ENCODE results near the gene CSTF3.
A peak's percentile ranks its signal among the peaks of the same experiment; 100 is the strongest.
"Not testable (repeated sequence)": the region's sequence is repeated elsewhere in the genome, so short reads cannot be mapped to it uniquely, and the experiment has no call there.

The CSTF3 gene

DNA sequence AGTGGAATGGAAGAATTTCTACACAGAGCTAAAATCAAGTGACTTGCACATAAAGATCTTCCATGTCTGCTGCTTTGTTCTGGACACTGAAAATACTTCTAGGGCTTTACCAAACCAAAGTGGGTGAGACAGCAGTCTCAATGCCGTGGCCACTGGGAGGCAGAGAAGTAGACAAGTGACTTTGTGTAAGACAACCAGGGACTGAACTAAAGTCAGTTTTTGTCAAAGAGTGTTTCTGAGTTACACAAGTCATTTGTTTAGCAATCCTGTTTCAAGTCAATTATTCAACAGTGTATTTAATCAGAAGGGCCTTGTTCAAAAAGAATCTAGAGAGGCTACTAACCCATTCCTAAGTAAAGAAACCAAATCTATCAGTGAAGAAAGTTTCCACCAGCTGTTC is 75.3 kb downstream of the CSTF3 start:
- DNase-seq (ENCODE audit: low read depth in 3 of 3), result no peak

DNA sequence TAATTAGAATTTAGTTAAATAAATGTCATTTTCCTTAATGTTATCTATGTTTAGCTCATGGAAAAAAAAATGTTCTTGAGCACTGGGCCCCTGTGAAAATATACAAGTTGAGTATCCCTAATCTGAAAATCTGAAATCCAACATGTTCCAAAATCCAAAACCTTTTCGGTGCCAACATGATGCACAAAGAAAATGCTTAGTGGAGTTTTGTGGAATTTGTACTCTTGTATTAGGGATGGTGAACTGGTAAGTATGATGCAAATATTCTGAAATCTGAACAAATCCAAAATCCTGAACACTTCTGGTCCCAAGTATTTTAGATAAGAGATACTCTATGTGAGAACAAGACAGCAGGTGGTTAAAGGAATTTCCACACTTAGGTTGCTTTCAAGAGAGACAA is 77.4 kb downstream of the CSTF3 start:
- DNase-seq (ENCODE audit: low read depth in 3 of 3), result no peak

GRCh38 chr11:33072465-33072864 is 88.8 kb downstream of the CSTF3 start:
- DNase-seq (ENCODE audit: low read depth in 3 of 3), result no peak

DNA sequence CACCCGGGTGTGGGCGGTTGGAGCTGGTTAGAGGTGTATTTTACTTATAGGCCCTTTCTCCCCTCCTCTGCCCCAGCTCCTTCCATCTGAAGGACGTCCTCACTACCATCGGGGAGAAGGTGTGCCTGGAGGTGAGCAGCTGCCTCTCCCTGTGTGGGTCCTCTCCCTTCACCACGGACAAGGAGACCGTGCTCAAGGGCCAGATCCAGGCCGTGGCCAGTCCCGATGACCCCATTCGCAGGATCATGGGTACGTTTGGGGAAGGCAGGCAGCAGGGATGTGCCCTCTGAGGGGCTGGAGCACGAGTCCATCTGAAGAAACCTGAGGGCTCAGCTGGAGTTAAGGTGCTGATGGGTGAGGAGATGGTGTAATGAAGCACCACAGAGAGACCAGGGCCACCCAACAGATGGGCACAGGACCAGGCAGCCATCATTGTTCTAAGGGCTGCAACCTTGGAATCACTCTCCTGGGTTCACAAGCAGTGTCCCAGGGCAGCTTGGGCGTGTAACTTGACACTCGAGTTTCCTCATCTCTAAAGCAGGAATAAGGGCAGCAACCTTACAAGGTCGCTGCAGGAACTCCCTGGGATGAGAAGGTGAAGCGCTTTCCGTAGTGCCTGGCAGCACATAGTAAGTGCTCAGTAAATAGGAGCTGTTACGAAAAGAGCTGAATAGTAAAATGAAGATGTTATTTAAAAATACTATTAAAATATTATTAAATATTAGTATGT is 92.5 kb downstream of the CSTF3 start:
- no peak for DNase-seq (ENCODE audit: low read depth in 3 of 3)

GRCh38 chr11:33067294-33067693 is 94.0 kb downstream of the CSTF3 start:
- DNase-seq (ENCODE audit: low read depth in 3 of 3), result no peak

GRCh38 chr11:33065445-33066178 is 95.7 kb downstream of the CSTF3 start:
- DNase-seq (ENCODE audit: low read depth in 3 of 3), result peak; percentile 47 to 51 (median 47)

GRCh38 chr11:33064866-33065265 is 96.4 kb downstream of the CSTF3 start:
- no peak for DNase-seq (ENCODE audit: low read depth in 3 of 3)

DNA sequence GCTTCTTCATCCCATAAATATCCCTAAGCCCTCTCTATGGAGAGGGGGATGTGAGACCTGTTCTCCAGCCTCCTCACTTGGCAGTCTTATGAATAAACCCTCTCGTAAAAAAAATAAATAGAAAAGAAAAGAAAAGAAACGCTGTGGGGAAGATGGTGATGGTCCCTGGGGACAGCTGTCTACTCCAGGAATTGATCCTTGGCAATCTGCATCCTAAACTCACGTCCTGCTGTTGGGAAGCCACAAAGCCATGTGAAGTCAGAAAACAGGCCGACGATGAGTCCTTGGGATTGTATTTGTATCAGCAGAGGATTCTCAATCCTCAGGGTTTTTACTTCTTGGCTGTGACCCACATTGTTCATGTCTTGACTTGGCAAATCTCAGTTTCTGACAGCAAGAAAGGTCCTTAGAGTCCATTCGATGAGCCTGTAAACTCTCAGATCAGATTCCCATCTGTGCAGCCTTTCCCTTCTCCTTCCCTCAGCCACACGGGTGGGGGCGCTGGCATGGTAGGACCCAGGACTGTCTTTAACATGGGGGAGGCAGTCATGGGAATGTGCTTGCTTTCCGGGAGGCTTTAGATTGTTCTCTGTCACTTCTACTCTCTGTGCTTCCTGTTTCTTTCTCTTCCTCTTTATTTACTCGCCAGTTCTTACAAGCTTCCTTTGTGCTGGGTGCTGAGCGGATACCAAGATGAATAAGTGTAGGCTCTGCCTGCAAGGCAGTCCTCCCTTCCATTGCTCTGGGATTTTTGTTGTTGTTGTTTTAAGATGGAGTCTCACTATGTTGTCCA is 97.1 kb downstream of the CSTF3 start:
- DNase-seq (ENCODE audit: low read depth in 3 of 3), result no peak

DNA sequence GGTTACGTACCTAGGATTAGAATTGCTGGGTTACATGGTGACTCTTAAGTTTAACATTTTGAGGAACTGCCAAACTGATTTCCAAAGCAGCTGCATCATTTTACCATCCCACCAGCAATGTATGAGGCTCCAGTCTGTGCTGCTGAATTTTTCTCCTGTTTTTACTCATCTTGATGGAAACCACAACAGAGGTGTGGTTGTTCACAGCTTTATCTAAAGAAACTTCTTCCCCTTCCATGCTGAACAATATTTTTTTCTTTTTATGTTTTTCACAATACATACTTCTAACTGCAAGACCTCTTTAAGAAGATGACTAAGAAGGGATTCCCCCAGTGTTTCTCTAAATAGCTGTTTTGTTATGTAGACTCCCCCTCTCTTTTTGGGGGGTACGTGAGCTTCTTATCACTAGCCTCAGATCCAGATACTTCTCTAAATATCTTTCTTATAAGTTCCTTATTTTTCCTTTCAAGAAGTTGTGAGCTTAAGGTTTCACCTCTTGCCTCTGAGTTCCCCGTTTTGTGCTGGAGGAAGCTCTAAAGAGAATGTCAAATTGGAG is 97.9 kb downstream of the CSTF3 start:
- no peak for DNase-seq (ENCODE audit: low read depth in 3 of 3)

DNA sequence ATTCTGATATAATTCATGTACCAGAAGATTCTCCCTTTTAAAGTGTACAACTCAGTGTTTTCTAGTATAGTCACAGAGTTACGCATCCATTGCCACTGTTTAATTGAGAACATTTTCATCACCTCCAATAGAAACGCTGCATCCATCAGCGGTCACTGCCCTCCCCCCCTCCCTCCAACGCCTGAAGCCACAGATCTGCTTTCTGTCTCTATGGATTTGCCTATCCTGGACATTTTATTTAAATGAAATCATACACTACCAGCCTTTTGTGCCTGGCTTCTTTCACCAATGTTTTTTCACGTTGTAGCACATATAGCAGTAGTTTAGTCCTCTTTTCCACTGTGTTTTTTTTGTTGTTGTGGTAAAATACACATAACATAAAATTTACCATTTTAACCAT is 99.1 kb downstream of the CSTF3 start:
- DNase-seq (ENCODE audit: low read depth in 3 of 3), result no peak

DNA sequence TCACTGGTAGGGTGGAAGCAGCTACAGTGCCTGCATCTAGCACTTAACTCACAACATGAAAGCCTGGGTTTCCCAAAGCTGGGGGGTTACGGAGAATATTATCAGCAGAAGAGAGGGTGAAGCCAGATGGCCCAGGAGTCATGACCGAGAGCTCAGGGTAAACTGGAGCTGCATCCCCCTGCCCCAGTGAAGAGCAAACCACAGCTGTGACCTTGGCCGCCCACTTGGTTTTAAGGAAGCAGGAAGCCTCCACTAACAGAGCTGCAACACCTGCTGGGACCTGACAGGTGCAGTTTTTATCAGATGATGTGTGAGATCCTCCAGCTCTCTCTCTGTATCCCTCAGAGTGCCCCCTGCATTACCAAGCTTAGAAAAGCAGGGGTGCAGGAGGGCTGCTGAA is 101.0 kb downstream of the CSTF3 start:
- DNase-seq (ENCODE audit: low read depth in 3 of 3), result no peak

- DNase-seq (ENCODE audit: low read depth in 3 of 3), result no peak
Observed at GRCh38 chr11:33059331-33060007, 101.8 kb downstream of the CSTF3 start.

GRCh38 chr11:33057284-33057683 is 104.0 kb downstream of the CSTF3 start:
- no peak for DNase-seq (ENCODE audit: low read depth in 3 of 3)

DNA sequence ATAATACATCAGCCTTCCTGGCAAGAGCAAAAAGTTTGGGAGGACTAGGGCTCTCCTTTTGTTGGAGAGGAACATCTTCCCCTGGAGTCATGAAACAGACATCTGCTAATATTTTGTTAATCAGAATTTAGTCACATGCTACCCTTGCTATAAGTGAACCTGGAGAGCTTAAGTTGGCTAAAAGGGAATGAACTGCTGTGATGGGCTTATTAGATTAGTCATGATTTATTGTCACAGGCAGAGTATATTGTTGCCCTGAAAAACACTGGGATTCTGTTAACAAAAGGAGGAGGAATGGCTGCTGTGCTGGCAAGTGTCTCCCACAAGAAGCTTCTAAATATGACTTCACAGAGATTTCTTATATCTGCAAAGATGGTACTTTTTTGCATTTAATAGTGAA is 105.9 kb downstream of the CSTF3 start:
- DNase-seq (ENCODE audit: low read depth in 3 of 3), result no peak

DNA sequence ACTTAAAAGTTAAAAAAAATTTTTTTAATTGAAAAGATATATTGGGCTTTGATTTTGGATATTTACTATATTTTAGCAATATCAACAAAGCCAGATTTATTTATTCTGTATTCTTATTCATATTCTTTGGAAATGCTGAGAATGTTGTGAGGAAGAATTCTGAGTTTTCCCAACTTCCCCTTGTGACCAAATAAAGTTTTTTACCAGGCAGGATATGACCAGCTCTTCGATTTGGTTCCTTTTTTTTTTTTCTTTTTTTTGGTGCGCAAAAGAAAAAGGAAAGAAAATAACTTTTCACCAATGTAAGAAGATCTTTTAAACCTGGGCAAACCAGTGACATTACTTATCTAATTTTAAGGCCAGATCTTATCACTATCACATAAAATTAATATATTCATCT is 109.0 kb downstream of the CSTF3 start:
- DNase-seq (ENCODE audit: low read depth in 3 of 3), result no peak

DNA sequence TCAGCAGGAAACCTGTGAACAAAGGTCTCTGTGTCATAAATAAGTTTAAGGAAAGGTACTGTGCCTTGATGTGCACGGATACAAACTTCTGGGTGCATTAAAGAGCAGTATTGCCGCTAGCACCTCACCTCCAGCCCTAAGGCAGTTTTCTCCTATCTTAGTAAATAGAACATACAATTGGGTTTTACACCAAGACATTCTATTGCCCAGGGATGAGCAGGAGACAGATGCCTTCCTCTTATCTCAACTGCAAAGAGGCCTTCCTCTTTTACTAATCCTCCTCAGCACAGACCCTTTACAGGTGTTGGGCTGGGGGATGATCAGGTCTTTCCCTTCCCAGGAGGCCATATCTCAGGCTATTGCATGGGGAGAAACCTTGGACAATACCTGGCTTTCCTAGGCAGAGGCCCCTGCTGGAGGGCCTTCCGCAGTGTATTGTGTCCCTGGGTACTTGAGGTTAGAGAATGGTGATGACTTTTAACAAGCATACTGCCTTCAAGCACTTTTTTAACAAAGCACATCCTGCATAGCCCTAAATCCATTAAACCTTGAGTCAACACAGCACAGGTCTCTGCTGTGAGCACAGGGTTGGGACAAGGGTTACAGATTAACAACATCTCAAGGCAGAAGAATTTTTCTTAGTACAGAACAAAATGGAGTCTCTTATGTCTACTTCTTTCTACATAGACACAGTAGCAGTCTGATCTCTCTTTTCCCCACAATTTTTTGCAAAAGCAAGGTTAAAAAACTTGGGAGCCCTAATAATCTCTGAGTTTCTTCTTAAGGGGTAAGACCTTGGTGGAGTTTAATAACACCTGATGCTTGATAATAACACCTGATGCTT is 111.5 kb downstream of the CSTF3 start:
- not testable (repeated sequence) for DNase-seq (ENCODE audit: low read depth in 3 of 3)

DNA sequence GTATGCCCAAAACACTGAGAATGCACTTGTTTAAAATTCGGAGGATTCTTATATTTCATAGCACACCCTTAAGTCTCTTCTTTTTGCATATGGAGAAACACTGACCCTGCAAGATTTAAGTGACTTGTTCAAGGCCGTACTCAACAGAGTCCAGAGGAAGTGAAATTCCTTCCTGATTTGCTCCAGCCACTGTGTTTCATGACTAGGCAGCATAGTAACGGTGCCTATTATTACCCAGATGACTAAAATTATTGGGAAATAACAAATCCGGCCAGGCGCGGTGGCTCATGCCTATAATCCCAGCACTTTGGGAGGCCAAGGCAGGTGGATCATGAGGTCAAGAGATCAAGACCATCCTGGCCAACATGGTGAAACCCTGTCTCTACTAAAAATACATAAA is 112.6 kb downstream of the CSTF3 start:
- DNase-seq (ENCODE audit: low read depth in 3 of 3), result not testable (repeated sequence)

GRCh38 chr11:33045551-33046255 is 115.6 kb downstream of the CSTF3 start:
- no peak for DNase-seq (ENCODE audit: low read depth in 3 of 3)

DNA sequence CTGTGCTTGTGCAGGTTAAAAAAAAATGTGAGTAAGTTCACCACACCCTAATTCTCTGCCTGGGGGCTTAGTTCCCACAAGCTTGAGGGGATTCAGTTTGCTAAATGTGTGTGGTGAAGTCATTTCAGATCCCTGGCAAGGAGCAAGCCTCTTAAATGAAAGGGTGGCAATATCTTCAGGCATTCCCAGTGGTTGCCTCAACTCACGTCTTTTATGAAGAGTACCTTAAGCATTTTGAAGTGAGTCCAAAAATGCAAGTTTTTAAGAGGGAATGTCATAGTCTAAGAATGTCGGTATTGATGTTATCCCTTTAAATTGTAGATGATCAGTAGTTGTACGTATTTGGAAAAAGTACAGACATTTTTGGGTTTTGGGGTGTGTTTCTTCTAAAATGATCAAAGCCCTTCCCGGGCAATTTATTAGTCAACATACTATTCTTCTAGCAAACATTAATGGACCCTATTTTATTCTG is 117.0 kb downstream of the CSTF3 start:
- no peak for DNase-seq (ENCODE audit: low read depth in 3 of 3)

DNA sequence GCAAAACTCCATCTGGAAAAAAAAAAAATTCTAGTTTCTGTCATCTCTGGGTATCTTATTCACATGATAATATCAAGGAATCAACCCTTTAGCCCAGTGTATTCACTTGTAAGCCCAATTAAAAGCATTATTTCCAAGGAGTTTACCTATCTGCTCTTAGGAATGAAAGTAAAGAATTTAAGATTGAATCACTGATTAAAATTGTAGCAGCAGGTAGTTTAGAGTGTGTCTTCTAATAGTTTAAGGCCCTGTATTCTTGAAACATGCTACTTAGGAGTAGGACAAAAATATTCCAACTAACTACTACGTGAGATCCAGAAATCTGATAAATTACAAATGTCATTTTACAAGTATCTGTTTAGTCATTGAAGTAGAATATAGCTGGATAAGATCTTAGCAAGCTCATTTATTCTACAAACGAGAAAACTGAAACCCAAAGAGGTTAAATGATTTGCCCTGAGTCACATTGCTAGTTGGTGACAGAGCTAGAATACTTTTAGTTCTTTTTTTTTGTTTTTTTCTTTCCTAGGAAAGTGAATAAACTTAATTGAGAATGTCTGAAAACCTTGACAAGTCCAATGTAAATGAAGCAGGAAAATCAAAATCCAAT is 118.0 kb downstream of the CSTF3 start:
- no peak for DNase-seq (ENCODE audit: low read depth in 3 of 3)

Measured in stimulated activated CD4-positive, alpha-beta T cell treated with anti-CD3 and anti-CD28 coated beads, TNF-alpha, amount 100 ng/mL, for 4 hours (primary cell).